Measurements from ENCODE around the gene GCSAM. TPM values are rescaled to one million over a fixed set of nuclear protein-coding genes. Genes with fewer than 3 reads are reported as not detected.

The GCSAM gene
- total and polyA plus RNA-seq, 2 experiments from 2014 or later = 0.86 TPM; not detected in 1

GRCh38 chr3:112087746-112088145 is 45.3 kb downstream of the GCSAM start:
- H3K9me3 Mint-ChIP-seq = no peaks in the 10 kb centered on the region
- no peaks in the 10 kb centered on the region for H3K36me3 Mint-ChIP-seq (ENCODE audit: low read depth)
- DNase-seq (ENCODE audit: low spot score) = no peak
- Histone ChIP-seq H3K27ac (ENCODE audit: low read depth) (no peak overlapping the region), H2AFZ (no peak overlapping the region), H3K4me3 (peak overlapping the region; percentile 94), H3K4me1 (ENCODE audit: insufficient read depth) (peaks cover 29% of the 10 kb centered on the region), H3F3A (replicated peaks; ENCODE audit: low read depth) (peaks cover 5% of the 10 kb centered on the region; the same call in 1 of the 2 replicates), H3K9me2 (ENCODE audit: insufficient read depth) (no peaks in the 10 kb centered on the region), H3K36me3 (ENCODE audit: insufficient read depth) (no peaks in the 10 kb centered on the region), H3K4me2 (peak overlapping the region; percentile 96), H4K20me1 (replicated peaks; ENCODE audit: insufficient read depth) (peaks cover 3% of the 10 kb centered on the region; the same call in 1 of the 2 replicates), H3K27me3 (ENCODE audit: insufficient read depth) (peaks cover 19% of the 10 kb centered on the region), H3K79me2 (replicated peaks; ENCODE audit: insufficient read depth) (peaks cover 52% of the 10 kb centered on the region)
- peak overlapping the region; percentile 95 for H3K4me3 Mint-ChIP-seq
- H3K27me3 Mint-ChIP-seq (ENCODE audit: insufficient read depth, low read depth, poor library complexity) = peaks cover 10% of the 10 kb centered on the region
- H3K4me1 Mint-ChIP-seq = peaks cover 43% of the 10 kb centered on the region
- H3K27ac Mint-ChIP-seq = no peak overlapping the region
- TF ChIP-seq ZNF462 (CRISPR knock-in tag; IDR thresholded peaks at IDR 0.05) (no peak), EZH2 (IDR thresholded peaks at IDR 0.05; ENCODE audit: low read depth, unreplicated experiment) (no peak), ZNF114 (CRISPR knock-in tag; IDR thresholded peaks at IDR 0.05) (no peak), JUNB (IDR thresholded peaks at IDR 0.05; ENCODE audit: unreplicated experiment) (no peak), CREB1 (CRISPR knock-in tag; IDR thresholded peaks at IDR 0.05; ENCODE audit: low read depth) (no peak), CTCF (conservative IDR thresholded peaks at IDR 0.05; ENCODE audit: low read depth in 2 of 2) (no peak), EZH2phosphoT487 (IDR thresholded peaks at IDR 0.05; ENCODE audit: unreplicated experiment) (no peak), REST (IDR thresholded peaks at IDR 0.05; ENCODE audit: unreplicated experiment) (no peak), POLR2AphosphoS5 (IDR thresholded peaks at IDR 0.05; ENCODE audit: low read depth) (no peak), ETS1 (IDR thresholded peaks at IDR 0.05) (no peak), NANOG (IDR thresholded peaks at IDR 0.05; ENCODE audit: borderline replicate concordance) (no peak), STAT1 (IDR thresholded peaks at IDR 0.05; ENCODE audit: unreplicated experiment) (no peak), ZNF331 (CRISPR knock-in tag; IDR thresholded peaks at IDR 0.05; ENCODE audit: low read depth) (no peak)
- no peak for ATAC-seq

All from GM23338 (cell line).